Psoas muscle (tissue), 8 donors: ENCODE data around the gene ACTC1. TPM values are rescaled to one million over a fixed set of nuclear protein-coding genes. Genes with fewer than 3 reads are reported as not detected.

ENCODE experiments used
- ATAC-seq, 4 donors: fragments of 200-7000 bp; cut with Tn5 transposase; one replicate each; pipeline ENCODE4 v1.9.1; 2020; ENCODE audit warnings: moderate library complexity in 3 of 4, mild to moderate bottlenecking in 2 of 4
- DNase-seq, 2 donors: peaks; one replicate each; pipeline ENCODE4 v3.0.0-alpha.2; 2020
- H3K27ac ChIP-seq: fragments of 200-600 bp; one replicate; pipeline ENCODE4 v1.8.0; 2022
- H3K27me3 ChIP-seq, 3 donors: fragments of 200-600 bp in 1 of 3; one replicate each; pipeline versions ENCODE4 v1.6.1 to v1.8.0; 2013 to 2022; ENCODE audit warnings: low read length in 2 of 3, mild to moderate bottlenecking in 2 of 3, moderate library complexity in 1 of 3; ENCODE audit not compliant: insufficient read depth in 3 of 3
- H3K36me3 ChIP-seq, 2 donors: fragments of 200-600 bp in 1 of 2; one replicate each; pipeline versions ENCODE4 v1.6.1 to v1.8.0; 2013 to 2022; ENCODE audit warnings: low read depth in 1 of 2, mild to moderate bottlenecking in 1 of 2, moderate library complexity in 1 of 2; ENCODE audit not compliant: insufficient read depth in 1 of 2
- H3K4me1 ChIP-seq: fragments of 200-600 bp; one replicate; pipeline ENCODE4 v1.8.0; 2022
- H3K4me3 ChIP-seq: fragments of 200-600 bp; one replicate; pipeline ENCODE4 v1.8.0; 2022; ENCODE audit warnings: mild to moderate bottlenecking
- H3K9me3 ChIP-seq: fragments of 200-600 bp; one replicate; pipeline ENCODE4 v1.8.0; 2022
- WGBS, 3 donors: extraction: QIAGEN DNeasy Blood & Tissue Kit; methylation state at CpG; one replicate each; pipeline versions ENCODE4 v1.1.6 to v1.1.7; 2013; 5-methylcytosine and 5-hydroxymethylcytosine counted together
- intact Hi-C, 2 donors: fragments of 100-400 bp; cut with DNase I; formaldehyde crosslinking; loops; one replicate each; pipeline versions ENCODE4 v1.11.0 to v1.14.2; 2022
- polyA plus RNA-seq, 3 donors: library from polyadenylated mRNA; stranded (reverse); fragments of 200-250 nt; gene quantifications; one replicate each; pipeline ENCODE4 v1.2.3, GENCODE V29; 2013
- total RNA-seq, 4 donors: library from RNA; stranded (reverse); fragmentation: NEBNext Ultra II Directional in 2 of 4; extraction: Animal tissue kit (Norgen Biotek cat#: 25700) in 2 of 4; gene quantifications; one replicate each; pipeline versions ENCODE4 v1.2.1 to v1.2.4, GENCODE V29; 2021 to 2023
- TF ChIP-seq, protein P1 (sequence below): fragments of 200-600 bp; IDR thresholded peaks from one replicate; pipeline ENCODE4 v1.8.0; 2022; ENCODE audit warnings: antibody characterized with exemption
- donor health status: healthy with polysubstance abuse.
- donor health status: DM: no; HTN: no; CAD: no; lungs with moderate emphysema.
- donor health status: Bipolar disorder and iron deficiency.
- donor health status: healthy.
- donor health status: DM: yes; HTN: yes; CAD: no.
- donor health status: DM: no; HTN: no; CAD: no.
- donor health status: DM: no; HTN: no; CAD: no.
- donor health status: DM: yes; HTN: yes; CAD: no.

ACTC1 gene
- total and polyA plus RNA-seq, 7 donors = 33.5 to 3,379 (median 644) TPM

GRCh38 chr15:34802371-34802770 is 7.0 kb upstream of the ACTC1 start:
- H3K4me3 ChIP-seq = no peak overlapping the region
- DNase-seq (no peak), ATAC-seq (no peak)
- intact Hi-C loops = no loop called here
- TF ChIP-seq, protein P1, sequence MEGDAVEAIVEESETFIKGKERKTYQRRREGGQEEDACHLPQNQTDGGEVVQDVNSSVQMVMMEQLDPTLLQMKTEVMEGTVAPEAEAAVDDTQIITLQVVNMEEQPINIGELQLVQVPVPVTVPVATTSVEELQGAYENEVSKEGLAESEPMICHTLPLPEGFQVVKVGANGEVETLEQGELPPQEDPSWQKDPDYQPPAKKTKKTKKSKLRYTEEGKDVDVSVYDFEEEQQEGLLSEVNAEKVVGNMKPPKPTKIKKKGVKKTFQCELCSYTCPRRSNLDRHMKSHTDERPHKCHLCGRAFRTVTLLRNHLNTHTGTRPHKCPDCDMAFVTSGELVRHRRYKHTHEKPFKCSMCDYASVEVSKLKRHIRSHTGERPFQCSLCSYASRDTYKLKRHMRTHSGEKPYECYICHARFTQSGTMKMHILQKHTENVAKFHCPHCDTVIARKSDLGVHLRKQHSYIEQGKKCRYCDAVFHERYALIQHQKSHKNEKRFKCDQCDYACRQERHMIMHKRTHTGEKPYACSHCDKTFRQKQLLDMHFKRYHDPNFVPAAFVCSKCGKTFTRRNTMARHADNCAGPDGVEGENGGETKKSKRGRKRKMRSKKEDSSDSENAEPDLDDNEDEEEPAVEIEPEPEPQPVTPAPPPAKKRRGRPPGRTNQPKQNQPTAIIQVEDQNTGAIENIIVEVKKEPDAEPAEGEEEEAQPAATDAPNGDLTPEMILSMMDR = no peak
- H3K27ac ChIP-seq = no peak overlapping the region
- H3K9me3 ChIP-seq = no peaks in the 10 kb centered on the region
- peaks cover 0 to 1% (median 0%) of the 10 kb centered on the region in 3 donors for H3K27me3 ChIP-seq
- H3K36me3 ChIP-seq = no peaks in the 10 kb centered on the region
- 92 to 95% (median 94%) methylated on average over 1 of the region's 1 CpG for WGBS, 3 donors
- H3K4me1 ChIP-seq = peaks cover 22% of the 10 kb centered on the region

GRCh38 chr15:34799149-34800101 is 4.1 kb upstream of the ACTC1 start:
- intact Hi-C loops = loop anchor here in 1 of 2 donors (5.0 kb wide), 2 partner anchors 77 to 93 kb away; no protein-coding TSS in a partner anchor
- ATAC-seq (peak; percentile 17 to 62 (median 26)), DNase-seq (peak; percentile 49 to 68)
- peaks cover 32% of the 10 kb centered on the region for H3K4me1 ChIP-seq
- peak overlapping the region; percentile 72 for H3K27ac ChIP-seq
- no peaks in the 10 kb centered on the region for H3K9me3 ChIP-seq
- H3K36me3 ChIP-seq = no peaks in the 10 kb centered on the region
- 16 to 20% (median 16%) methylated on average over 16 of the region's 16 CpGs for WGBS, 3 donors
- H3K4me3 ChIP-seq = no peak overlapping the region
- TF ChIP-seq, protein P1 = no peak
- H3K27me3 ChIP-seq = no peaks in the 10 kb centered on the region

DNA sequence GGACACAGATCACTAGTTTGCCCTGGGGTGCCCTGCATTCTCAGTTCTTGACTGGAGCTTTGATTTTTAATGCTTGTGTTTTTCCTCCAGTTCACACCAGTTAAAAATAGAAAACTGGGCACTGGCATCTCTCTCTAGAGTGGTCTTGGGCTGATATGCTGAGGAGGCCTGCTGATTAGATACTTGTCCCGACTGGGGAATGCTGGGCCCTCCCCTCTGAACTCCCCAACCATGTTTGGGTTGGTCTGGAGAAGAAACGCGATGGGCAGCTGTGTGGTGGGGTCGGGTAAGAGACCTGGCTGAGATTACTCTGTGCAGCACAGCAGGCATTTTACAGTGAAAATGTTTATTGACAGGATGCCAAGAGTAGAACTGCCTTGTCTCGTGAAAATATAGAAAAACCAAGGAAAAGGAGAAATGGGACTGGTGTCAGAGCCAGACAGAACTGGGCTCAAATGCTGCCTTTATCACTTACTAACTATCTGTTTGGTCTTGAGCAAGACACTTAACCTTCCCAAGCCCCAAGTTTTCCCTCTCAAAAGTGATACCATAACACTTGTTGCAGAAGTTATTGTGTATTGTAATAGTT is 1.6 kb upstream of the ACTC1 start:
- intact Hi-C loops = loop anchor here in 1 of 2 donors (5.0 kb wide), 2 partner anchors 75 to 95 kb away; no protein-coding TSS in a partner anchor
- Histone ChIP-seq H3K27ac (no peak overlapping the region), H3K36me3 (peaks cover 0 to 12% of the 10 kb centered on the region in 2 donors), H3K4me1 (peaks cover 32% of the 10 kb centered on the region), H3K27me3 (no peaks in the 10 kb centered on the region), H3K4me3 (no peak overlapping the region), H3K9me3 (no peaks in the 10 kb centered on the region)
- TF ChIP-seq, protein P1 = no peak
- DNase-seq = no peak
- 46 to 70% (median 47%) methylated on average over 5 of the region's 5 CpGs for WGBS, 3 donors
- ATAC-seq = no peak

DNA sequence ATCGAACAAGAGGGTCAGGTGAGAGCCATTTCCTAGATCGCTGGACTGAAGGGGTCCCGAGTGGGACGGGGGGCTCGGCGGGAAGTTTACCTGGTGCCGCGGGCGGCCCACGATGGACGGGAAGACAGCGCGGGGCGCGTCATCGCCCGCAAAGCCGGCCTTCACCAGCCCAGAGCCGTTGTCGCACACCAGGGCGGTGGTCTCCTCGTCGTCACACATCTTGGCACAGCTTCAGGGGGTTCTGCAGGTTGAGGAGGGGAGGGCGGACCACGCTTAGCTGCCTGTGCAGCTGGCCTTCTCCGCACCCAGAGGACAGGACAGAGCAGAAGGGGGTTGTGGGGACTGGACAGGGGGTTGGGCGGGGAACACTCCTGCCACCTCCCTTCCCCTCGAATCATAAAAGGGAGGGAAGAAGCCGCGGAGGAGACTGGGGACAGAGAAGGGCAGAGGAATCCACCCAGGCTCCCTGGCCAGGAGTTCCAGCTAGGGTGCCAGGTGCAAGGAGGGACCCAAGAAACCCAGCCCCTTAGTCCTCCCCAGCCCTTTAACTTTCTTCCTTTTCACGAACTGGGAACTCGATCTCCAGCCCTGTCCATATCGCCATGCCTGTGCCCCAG is 651 bp downstream of the ACTC1 start:
- intact Hi-C loops = loop anchor here in 1 of 2 donors (5.0 kb wide), 3 partner anchors 72 to 108 kb away; no protein-coding TSS in a partner anchor
- no peaks in the 10 kb centered on the region for H3K9me3 ChIP-seq
- no peak for DNase-seq
- H3K4me1 ChIP-seq = peaks cover 32% of the 10 kb centered on the region
- 31 to 40% (median 35%) methylated on average over 29 to 33 of the region's 33 CpGs for WGBS, 3 donors
- peak overlapping the region; percentile 82 for H3K27ac ChIP-seq
- H3K4me3 ChIP-seq = peak overlapping the region; percentile 64
- ATAC-seq = peak; percentile 12 to 33 (median 17)
- TF ChIP-seq, protein P1 = no peak
- H3K27me3 ChIP-seq = no peaks in the 10 kb centered on the region
- peaks cover 0 to 32% of the 10 kb centered on the region in 2 donors for H3K36me3 ChIP-seq
